Endothelial cell of umbilical vein (primary cell): ENCODE data around the gene OR5V1.

Experiments used
- EZH2 ChIP-seq: IDR thresholded peaks from 2 replicates; pipeline ENCODE4 v1.6.1; 2012; ENCODE audit warnings: borderline replicate concordance, low read depth, mild to moderate bottlenecking, moderate library complexity, low read length, inconsistent platforms; ENCODE audit not compliant: severe bottlenecking
- TF ChIP-seq, protein P1 (sequence below): IDR thresholded peaks from 2 replicates; pipeline ENCODE4 v1.6.1; 2011; ENCODE audit not compliant: insufficient read depth, insufficient read length
- TF ChIP-seq, protein P2 (sequence below), 2 donors: IDR thresholded peaks; 1 replicate in 1 of 2; 2 replicates in 1 of 2; pipeline ENCODE4 v1.5.1; 2011; ENCODE audit warnings: low read length in 2 of 2, mild to moderate bottlenecking in 2 of 2, moderate library complexity in 2 of 2, control low read depth in 1 of 2, inconsistent platforms in 1 of 2, low read depth in 1 of 2; ENCODE audit not compliant: insufficient read depth in 1 of 2; ENCODE audit errors: extremely low read depth in 1 of 2

DNA sequence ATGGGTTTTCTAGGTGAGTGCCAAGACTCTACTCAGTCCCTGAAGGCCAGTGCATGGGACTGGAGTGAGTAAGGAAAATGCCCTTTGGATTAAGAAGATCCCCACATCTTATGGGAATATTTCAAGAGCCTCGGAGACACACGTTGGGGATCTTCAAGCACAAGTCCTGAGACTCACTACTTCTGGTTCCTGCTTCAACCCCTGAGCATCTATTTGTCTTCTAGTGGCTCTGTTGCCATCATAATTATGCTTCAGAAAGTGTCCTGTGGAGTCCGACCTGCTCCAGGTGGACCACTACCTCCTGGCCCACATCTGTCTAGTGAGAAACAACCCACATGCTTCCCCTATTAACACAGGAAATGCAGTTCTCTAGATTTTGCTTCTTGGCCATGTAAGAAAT lies at the start of gene OR5V1:
- TF ChIP-seq, protein P1, sequence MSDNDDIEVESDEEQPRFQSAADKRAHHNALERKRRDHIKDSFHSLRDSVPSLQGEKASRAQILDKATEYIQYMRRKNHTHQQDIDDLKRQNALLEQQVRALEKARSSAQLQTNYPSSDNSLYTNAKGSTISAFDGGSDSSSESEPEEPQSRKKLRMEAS, result no peak
- TF ChIP-seq EZH2, result no peak
- TF ChIP-seq, protein P2, sequence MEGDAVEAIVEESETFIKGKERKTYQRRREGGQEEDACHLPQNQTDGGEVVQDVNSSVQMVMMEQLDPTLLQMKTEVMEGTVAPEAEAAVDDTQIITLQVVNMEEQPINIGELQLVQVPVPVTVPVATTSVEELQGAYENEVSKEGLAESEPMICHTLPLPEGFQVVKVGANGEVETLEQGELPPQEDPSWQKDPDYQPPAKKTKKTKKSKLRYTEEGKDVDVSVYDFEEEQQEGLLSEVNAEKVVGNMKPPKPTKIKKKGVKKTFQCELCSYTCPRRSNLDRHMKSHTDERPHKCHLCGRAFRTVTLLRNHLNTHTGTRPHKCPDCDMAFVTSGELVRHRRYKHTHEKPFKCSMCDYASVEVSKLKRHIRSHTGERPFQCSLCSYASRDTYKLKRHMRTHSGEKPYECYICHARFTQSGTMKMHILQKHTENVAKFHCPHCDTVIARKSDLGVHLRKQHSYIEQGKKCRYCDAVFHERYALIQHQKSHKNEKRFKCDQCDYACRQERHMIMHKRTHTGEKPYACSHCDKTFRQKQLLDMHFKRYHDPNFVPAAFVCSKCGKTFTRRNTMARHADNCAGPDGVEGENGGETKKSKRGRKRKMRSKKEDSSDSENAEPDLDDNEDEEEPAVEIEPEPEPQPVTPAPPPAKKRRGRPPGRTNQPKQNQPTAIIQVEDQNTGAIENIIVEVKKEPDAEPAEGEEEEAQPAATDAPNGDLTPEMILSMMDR (IDR thresholded peaks at IDR 0.05; ENCODE audit: extremely low read depth in 1 of 2, insufficient read depth in 1 of 2, low read depth in 1 of 2, low read length in 2 of 2), result no peak
